GM13977 (cell line): ENCODE results near the gene PJA2.

Experiments
- DNase-seq: peaks from one replicate; pipeline ENCODE4 v3.0.0; 2012; ENCODE audit warnings: low spot score
- CTCF ChIP-seq: IDR thresholded peaks from 2 replicates; pipeline ENCODE4 v1.5.1; 2012; ENCODE audit warnings: mild to moderate bottlenecking, control low read depth; ENCODE audit not compliant: insufficient read depth; ENCODE audit errors: extremely low read depth, missing control alignments
- in situ Hi-C: fragments of 300-500 bp; cut with MboI; formaldehyde crosslinking; loops from one replicate; pipeline ENCODE4 v1.12.0; 2022; ENCODE audit warnings: low sequenced_read_pairs, low pct_unique_long_range_greater_than_20kb, mixed read lengths, inconsistent platforms; ENCODE audit not compliant: unreplicated experiment

The PJA2 gene

GRCh38 chr5:109396965-109397364 lies 12.8 kb downstream of the PJA2 start:
- in situ Hi-C loops, result no loop called here
- no peak for DNase-seq
- TF ChIP-seq CTCF, result no peak

GRCh38 chr5:109394806-109395205 lies 15.0 kb downstream of the PJA2 start:
- in situ Hi-C loops, result no loop called here
- TF ChIP-seq CTCF, result no peak

GRCh38 chr5:109390188-109390587 lies 19.6 kb downstream of the PJA2 start:
- no peak for TF ChIP-seq CTCF

More at GRCh38 chr5:109394806-109395205, 15.0 kb downstream of the PJA2 start:
- no peak for DNase-seq

DNA sequence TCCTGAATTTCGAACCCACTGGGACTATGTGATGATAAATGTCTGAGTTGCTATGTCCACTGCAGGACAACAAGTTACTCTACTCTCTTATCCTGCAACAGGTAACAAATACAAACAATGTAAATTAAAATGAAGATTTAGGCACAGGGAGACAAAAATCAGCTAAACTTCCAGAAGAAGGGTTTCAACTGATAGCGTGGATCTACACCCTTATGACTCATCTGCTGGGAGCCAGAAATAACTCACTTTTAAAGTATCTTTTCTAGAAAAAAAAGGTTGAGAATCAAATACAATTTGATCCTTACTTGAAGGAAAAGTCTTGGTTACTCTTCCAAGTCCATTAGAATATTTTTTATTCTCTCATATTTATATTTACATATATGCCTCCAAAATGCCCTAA lies 21.4 kb downstream of the PJA2 start:
- no peak for TF ChIP-seq CTCF
- in situ Hi-C loops, result no loop called here
- no peak for DNase-seq

More at GRCh38 chr5:109390188-109390587, 19.6 kb downstream of the PJA2 start:
- DNase-seq, result no peak
- in situ Hi-C loops, result no loop called here

DNA sequence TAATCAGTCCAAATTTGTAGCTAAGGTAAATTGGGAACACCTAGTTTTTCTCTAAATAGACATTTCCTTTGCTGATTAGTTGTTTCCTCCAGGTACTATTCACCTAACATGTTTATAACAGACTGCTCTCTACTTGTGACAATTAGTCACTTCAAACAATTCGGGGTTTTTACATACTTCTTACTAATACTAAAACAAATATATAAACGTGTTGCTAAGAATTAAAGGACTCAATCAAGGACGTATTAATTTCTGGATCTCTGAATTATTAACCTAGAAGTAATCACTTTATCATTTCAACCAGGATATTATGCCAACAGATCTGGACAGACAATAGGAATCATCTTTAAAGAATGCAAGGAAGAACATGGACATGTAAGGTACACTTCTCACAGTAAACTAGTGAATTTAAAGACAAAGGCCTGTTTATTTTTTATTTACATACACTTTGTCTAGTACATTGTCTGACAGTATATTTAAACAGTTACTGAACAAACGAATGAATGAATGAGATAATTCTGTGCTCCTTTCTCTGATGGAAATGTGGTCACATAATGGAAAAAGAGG lies 22.3 kb downstream of the PJA2 start:
- no peak for DNase-seq
- in situ Hi-C loops, result no loop called here
- TF ChIP-seq CTCF, result no peak

GRCh38 chr5:109378095-109378494 lies 31.7 kb downstream of the PJA2 start:
- TF ChIP-seq CTCF, result no peak
- in situ Hi-C loops, result no loop called here
- no peak for DNase-seq

GRCh38 chr5:109374625-109375024 lies 35.1 kb downstream of the PJA2 start:
- in situ Hi-C loops, result no loop called here
- no peak for TF ChIP-seq CTCF
- DNase-seq, result no peak
